HG02678 (cell line): ENCODE results near the gene UBL4A.

Source experiments
- ATAC-seq: cut with Tn5 transposase; IDR thresholded peaks from one replicate; pipeline ENCODE4 v1.9.1; 2021; ENCODE audit warnings: mild to moderate bottlenecking, moderate library complexity; ENCODE audit not compliant: unreplicated experiment

UBL4A gene

GRCh38 chrX:154441984-154442707 is 44.3 kb downstream of the UBL4A start:
- ATAC-seq = no peak

GRCh38 chrX:154441564-154441963 is 44.9 kb downstream of the UBL4A start:
- ATAC-seq = no peak

DNA sequence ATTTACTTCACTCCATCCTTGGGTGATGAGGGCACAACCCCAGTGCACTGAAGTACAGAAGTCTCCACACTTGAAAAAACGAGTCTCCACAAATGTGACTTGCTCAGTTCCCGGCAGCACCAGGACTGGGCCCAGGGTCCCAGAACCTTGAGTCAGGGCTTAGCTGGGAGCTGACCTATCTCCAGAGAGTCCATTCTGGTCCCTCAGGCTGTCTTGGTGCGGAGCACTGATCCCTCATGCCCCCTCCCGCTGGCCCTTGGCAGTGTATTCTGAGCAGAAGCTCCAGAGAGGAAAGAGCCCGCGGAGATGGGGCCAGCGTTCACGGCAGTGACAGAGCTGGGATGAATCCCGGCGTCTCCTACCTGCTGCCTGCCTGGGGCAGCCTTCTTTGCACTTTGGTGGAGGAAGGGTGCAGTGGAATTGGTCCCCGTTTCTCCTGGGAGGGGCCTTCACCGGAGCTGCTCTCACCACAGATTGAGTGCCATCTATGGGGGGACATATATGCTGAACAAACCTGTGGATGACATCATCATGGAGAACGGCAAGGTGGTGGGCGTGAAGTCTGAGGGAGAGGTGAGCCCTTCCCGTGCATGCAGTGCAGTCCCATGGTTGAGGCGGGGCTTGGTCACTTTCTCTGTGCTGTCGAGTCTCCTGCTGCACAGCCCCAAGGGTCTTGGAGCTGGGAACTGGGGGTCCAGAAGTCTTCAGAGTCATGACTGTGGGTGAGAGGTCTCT is 45.6 kb downstream of the UBL4A start:
- no peak for ATAC-seq

DNA sequence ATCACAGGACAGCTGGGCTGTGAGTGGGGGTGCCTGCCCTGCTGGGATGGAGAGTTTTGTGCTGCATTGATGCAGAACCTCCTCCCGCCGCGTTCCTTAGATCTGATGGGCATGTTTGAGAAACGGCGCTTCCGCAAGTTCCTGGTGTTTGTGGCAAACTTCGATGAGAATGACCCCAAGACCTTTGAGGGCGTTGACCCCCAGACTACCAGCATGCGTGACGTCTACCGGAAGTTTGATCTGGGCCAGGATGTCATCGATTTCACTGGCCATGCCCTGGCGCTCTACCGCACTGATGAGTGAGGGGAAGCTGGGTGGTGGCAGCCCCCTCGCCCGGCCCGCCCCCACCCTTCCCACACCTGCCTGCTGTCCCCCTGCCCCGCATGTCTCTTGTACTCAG is 46.6 kb downstream of the UBL4A start:
- ATAC-seq = no peak

DNA sequence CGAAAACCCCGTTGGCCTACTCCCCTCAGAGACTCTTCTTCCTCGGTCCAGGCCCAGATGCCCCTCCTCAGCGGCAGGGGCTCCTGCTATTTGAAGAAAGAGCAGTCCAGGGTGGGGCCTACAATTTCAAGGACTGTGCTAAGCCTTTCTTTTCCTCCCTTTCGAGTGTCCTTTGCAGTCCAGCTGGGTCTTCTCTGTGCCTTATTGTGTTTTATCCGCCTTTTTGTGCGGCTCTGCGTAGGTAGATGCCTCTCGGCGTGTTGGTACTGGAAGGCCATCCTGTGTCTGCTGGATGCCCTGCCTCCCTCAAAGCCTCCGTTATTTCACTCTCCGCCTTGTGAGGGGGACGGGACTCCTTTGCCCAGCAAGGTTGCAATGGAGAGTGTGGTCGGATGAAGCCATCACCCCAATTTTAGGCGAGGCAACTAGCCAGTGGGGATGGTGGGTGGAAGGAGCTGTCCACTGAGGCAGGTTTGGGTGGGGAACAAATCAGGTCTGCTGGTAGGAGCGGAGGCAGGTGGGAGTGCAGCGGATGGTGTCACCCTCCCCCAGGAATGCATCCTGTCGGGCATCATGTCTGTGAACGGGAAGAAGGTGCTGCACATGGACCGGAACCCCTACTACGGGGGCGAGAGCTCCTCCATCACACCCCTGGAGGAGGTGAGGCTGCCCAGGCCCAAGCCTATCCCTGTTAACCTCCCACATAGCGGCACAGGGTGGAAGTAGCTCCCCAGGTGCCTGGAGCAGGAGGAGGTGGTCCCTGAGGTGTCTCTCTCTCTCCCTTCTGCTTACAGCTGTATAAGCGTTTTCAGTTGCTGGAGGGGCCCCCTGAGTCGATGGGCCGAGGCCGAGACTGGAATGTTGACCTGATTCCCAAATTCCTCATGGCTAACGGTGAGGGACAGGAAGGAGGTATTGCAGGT is 48.2 kb downstream of the UBL4A start:
- no peak for ATAC-seq

DNA sequence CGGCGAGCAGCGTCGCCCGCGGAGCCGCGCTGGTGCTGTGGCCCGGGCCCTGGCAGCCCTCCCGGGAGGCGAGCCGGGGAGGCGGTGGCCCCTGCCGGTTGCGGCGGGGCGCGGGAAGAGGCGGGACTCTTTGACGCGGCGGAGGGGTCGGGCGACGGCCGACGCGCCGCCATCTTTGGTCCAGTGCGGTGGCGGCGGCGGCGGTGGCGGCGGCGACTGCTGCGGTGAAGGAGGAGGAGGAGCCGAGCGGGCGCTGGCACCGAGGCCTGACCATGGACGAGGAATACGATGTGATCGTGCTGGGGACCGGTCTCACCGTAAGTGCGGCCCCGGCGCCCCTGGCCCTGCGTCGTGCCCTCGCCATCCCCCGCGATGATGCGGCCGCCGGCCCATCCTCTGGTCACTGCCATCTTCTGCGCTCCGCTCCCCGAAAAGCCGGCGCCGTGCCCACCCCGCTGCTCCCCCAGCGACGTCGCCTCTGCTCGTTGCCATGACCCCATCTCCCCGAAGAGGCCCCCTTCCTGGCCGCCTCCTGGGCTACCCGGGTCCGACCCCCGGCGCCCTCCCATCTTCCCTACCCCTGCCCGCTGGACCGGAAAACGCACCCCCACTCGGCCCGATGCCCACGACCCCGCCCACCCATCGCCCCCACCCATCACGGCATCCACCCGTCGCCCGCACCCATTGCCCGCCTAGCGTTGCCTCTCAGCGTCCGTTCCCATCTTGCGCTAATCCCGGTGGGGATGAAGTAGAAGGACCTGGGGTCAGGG is 49.2 kb downstream of the UBL4A start, which contains the start of gene GDI1:
Gene GDI1, plus strand, starts transcription at position 172 of the 770 bp plus-strand sequence. Its CDS starts 101 bp downstream, at position 273.
- peak; percentile 66 for ATAC-seq

DNA sequence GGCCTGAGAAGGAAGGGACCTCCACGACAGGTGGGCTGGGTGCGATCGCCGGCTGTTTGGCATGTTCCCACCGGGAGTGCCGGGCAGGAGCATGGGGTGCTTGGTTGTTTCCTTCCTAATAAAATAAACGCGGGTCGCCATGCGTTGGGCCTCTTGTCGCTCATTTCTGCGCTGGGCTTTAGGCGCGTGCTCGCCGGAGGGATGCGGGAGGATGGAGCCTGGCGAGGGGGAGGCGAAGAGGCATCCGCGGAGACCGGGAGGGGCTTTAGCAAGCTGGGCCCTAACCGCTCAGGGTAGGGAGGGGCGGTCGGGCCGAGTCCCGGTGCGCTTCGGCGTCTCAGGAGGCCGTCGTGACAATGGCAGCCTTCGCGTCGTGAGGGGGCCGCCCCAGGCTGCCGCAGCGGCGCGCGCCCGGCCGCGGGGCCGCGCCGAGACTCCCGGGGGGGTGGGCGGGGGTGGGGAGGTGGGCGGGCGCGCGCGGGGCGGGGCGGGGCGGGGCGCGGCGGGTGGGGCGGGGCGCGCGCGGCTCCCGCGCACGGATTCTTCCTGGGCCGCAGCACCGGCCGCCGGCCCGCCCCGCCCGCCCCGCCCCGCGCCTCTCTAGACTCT is 49.9 kb downstream of the UBL4A start:
- ATAC-seq = peak; percentile 39

GRCh38 chrX:154435171-154435733 is 51.2 kb downstream of the UBL4A start:
- ATAC-seq = no peak

GRCh38 chrX:154434394-154435168 is 51.8 kb downstream of the UBL4A start:
- ATAC-seq = no peak
